Osteoblast (primary cell): ENCODE measurements around the gene PKMYT1. TPM values are rescaled to one million over a fixed set of nuclear protein-coding genes. Genes with fewer than 3 reads are reported as not detected.

Source experiments
- DNase-seq: peaks from one replicate; pipeline ENCODE4 v3.0.0; 2011; ENCODE audit warnings: low spot score, mixed read lengths; ENCODE audit not compliant: insufficient read length; ENCODE audit errors: missing footprints
- H2AFZ ChIP-seq: 2 replicates; pipeline ENCODE4 v1.6.0; 2011; ENCODE audit warnings: mild to moderate bottlenecking, low read length
- H3K27ac ChIP-seq: 2 replicates; pipeline ENCODE4 v1.5.1; 2011; ENCODE audit warnings: mild to moderate bottlenecking, low read depth, low read length, moderate library complexity
- H3K27me3 ChIP-seq: 2 replicates; pipeline ENCODE4 v1.6.0; 2012; ENCODE audit warnings: mild to moderate bottlenecking, control low read depth, inconsistent platforms, low read length, moderate library complexity; ENCODE audit not compliant: insufficient read depth
- H3K36me3 ChIP-seq: 2 replicates; pipeline ENCODE4 v1.5.1; 2011; ENCODE audit warnings: mild to moderate bottlenecking, low read length, control low read depth, moderate library complexity; ENCODE audit not compliant: insufficient read depth
- H3K4me1 ChIP-seq: 2 replicates; pipeline ENCODE4 v1.5.1; 2011; ENCODE audit warnings: mild to moderate bottlenecking, low read length, control low read depth, moderate library complexity; ENCODE audit not compliant: insufficient read depth
- H3K4me2 ChIP-seq: 2 replicates; pipeline ENCODE4 v1.6.0; 2011; ENCODE audit warnings: mild to moderate bottlenecking, low read length; ENCODE audit not compliant: insufficient read depth
- H3K4me3 ChIP-seq: fragments of 200-600 bp; sonication (generic); 3 replicates; pipeline ENCODE4 v1.5.1; 2012; ENCODE audit warnings: mild to moderate bottlenecking, low read length, inconsistent platforms; ENCODE audit not compliant: insufficient read depth
- H3K79me2 ChIP-seq: 2 replicates; pipeline ENCODE4 v1.6.0; 2012; ENCODE audit warnings: mild to moderate bottlenecking, low read length, control low read depth, inconsistent platforms; ENCODE audit not compliant: insufficient read depth
- H3K9me3 ChIP-seq: 2 replicates; pipeline ENCODE4 v1.5.1; 2011; ENCODE audit warnings: low read depth, low read length, control low read depth
- H4K20me1 ChIP-seq: 2 replicates; pipeline ENCODE4 v1.6.0; 2012; ENCODE audit warnings: mild to moderate bottlenecking, low read length, control low read depth; ENCODE audit not compliant: insufficient read depth
- CTCF ChIP-seq: IDR thresholded peaks from 2 replicates; pipeline ENCODE4 v1.5.1; 2011; ENCODE audit warnings: mild to moderate bottlenecking, low read depth, low read length, moderate library complexity; ENCODE audit errors: extremely low read depth
- total RNA-seq: library from RNA; depleted of rRNA; stranded (reverse); fragments of >200 nt; gene quantifications from 2 replicates; pipeline ENCODE4 v1.2.3, GENCODE V29; 2012

PKMYT1 gene
- total RNA-seq, 1 donor: 1.4 TPM

- H3K27ac ChIP-seq: no peak overlapping the region
- no peaks in the 10 kb centered on the region for H3K4me1 ChIP-seq
- H3K79me2 ChIP-seq: no peaks in the 10 kb centered on the region
- DNase-seq: no peak
- H2AFZ ChIP-seq: no peak overlapping the region
- H3K9me3 ChIP-seq: no peaks in the 10 kb centered on the region
- H3K4me2 ChIP-seq: no peak overlapping the region
- peaks cover 8% of the 10 kb centered on the region for H3K27me3 ChIP-seq
- H4K20me1 ChIP-seq: no peaks in the 10 kb centered on the region
- no peak overlapping the region for H3K4me3 ChIP-seq
- no peaks in the 10 kb centered on the region for H3K36me3 ChIP-seq
- no peak for TF ChIP-seq CTCF
These were observed 7.6 kb upstream of the PKMYT1 start for GRCh38 chr16:2987833-2988232.

GRCh38 chr16:2987286-2987685 lies 7.0 kb upstream of the PKMYT1 start:
- DNase-seq: no peak
- Histone ChIP-seq H3K9me3 (no peaks in the 10 kb centered on the region), H3K36me3 (no peaks in the 10 kb centered on the region), H2AFZ (no peak overlapping the region), H3K79me2 (no peaks in the 10 kb centered on the region), H3K27ac (no peak overlapping the region), H3K4me2 (no peak overlapping the region), H3K4me3 (no peak overlapping the region), H4K20me1 (no peaks in the 10 kb centered on the region), H3K4me1 (no peaks in the 10 kb centered on the region), H3K27me3 (peaks cover 8% of the 10 kb centered on the region)
- no peak for TF ChIP-seq CTCF

- H3K27ac ChIP-seq: no peak overlapping the region
- no peaks in the 10 kb centered on the region for H3K9me3 ChIP-seq
- H3K36me3 ChIP-seq: no peaks in the 10 kb centered on the region
- H3K4me1 ChIP-seq: no peaks in the 10 kb centered on the region
- no peak overlapping the region for H2AFZ ChIP-seq
- H3K4me3 ChIP-seq: no peak overlapping the region
- no peak overlapping the region for H3K4me2 ChIP-seq
- no peaks in the 10 kb centered on the region for H4K20me1 ChIP-seq
- DNase-seq: no peak
- H3K79me2 ChIP-seq: no peaks in the 10 kb centered on the region
- H3K27me3 ChIP-seq: peaks cover 8% of the 10 kb centered on the region
- TF ChIP-seq CTCF: no peak
These were observed 6.5 kb upstream of the PKMYT1 start for GRCh38 chr16:2986623-2987188.

- no peak for TF ChIP-seq CTCF
These were observed 5.7 kb upstream of the PKMYT1 start for GRCh38 chr16:2985893-2986355.

More at GRCh38 chr16:2985893-2986355, 5.7 kb upstream of the PKMYT1 start:
- Histone ChIP-seq H3K27ac (no peak overlapping the region), H3K9me3 (no peaks in the 10 kb centered on the region), H3K79me2 (no peaks in the 10 kb centered on the region), H3K4me3 (no peak overlapping the region), H4K20me1 (no peaks in the 10 kb centered on the region), H3K36me3 (no peaks in the 10 kb centered on the region), H3K4me1 (peaks cover 1% of the 10 kb centered on the region), H3K4me2 (no peak overlapping the region), H3K27me3 (peaks cover 8% of the 10 kb centered on the region), H2AFZ (no peak overlapping the region)
- DNase-seq: no peak
